C4-2B (cell line): Measurements from ENCODE around the gene B4GALNT2.
A peak's percentile ranks its signal among the peaks of the same experiment; 100 is the strongest.

Source experiments
- H3K27ac ChIP-seq: fragments of 450-650 bp; 2 replicates; pipeline ENCODE4 v1.5.1; 2017
- CTCF ChIP-seq: fragments of 450-650 bp; conservative IDR thresholded peaks from 2 replicates; pipeline ENCODE4 v1.5.1; 2017; ENCODE audit warnings: mild to moderate bottlenecking
- ZFX ChIP-seq: fragments of 450-650 bp; IDR thresholded peaks from 2 replicates; pipeline ENCODE4 v1.6.1; 2017

The B4GALNT2 gene

GRCh38 chr17:49216953-49217650 is 84.5 kb downstream of the B4GALNT2 start:
- no peak for TF ChIP-seq ZFX
- TF ChIP-seq CTCF, result no peak
- H3K27ac ChIP-seq, result no peak overlapping the region

GRCh38 chr17:49217651-49218413 is 85.3 kb downstream of the B4GALNT2 start:
- TF ChIP-seq CTCF, result no peak
- H3K27ac ChIP-seq, result no peak overlapping the region

GRCh38 chr17:49218941-49219913 is 86.7 kb downstream of the B4GALNT2 start:
- TF ChIP-seq CTCF, result no peak
- H3K27ac ChIP-seq, result no peak overlapping the region

GRCh38 chr17:49219987-49220386 is 87.4 kb downstream of the B4GALNT2 start:
- H3K27ac ChIP-seq, result no peak overlapping the region
- TF ChIP-seq ZFX (no peak), CTCF (no peak; the same call in 1 of the 2 replicates)

- H3K27ac ChIP-seq, result no peak overlapping the region
- TF ChIP-seq CTCF, result no peak
- no peak for TF ChIP-seq ZFX
Measured at GRCh38 chr17:49223168-49223516, 90.6 kb downstream of the B4GALNT2 start.

- no peak overlapping the region for H3K27ac ChIP-seq
- TF ChIP-seq ZFX, result no peak
- peak; percentile 89 for TF ChIP-seq CTCF
Measured at GRCh38 chr17:49223517-49224197, 91.1 kb downstream of the B4GALNT2 start.
